ENCODE results near the gene ARMC9. TPM values are rescaled to one million over a fixed set of nuclear protein-coding genes. Genes with fewer than 3 reads are reported as not detected.

ARMC9 gene
- total RNA-seq, 1 donor from 2014 or later, result 4.2 TPM

GRCh38 chr2:231378026-231378722, 179.7 kb downstream of the ARMC9 start:
- peak in 1 of 2 donors; percentile 24 for DNase-seq (ENCODE audit: low read depth in 2 of 2)

- no peak for DNase-seq (ENCODE audit: low read depth in 2 of 2)
These were observed 181.1 kb downstream of the ARMC9 start for GRCh38 chr2:231379266-231380215.

GRCh38 chr2:231380307-231380706, 181.9 kb downstream of the ARMC9 start:
- DNase-seq (ENCODE audit: low read depth in 2 of 2), result no peak

- DNase-seq (ENCODE audit: low read depth in 2 of 2), result no peak
These were observed 182.8 kb downstream of the ARMC9 start for GRCh38 chr2:231380991-231381847.

- DNase-seq (ENCODE audit: low read depth in 2 of 2), result peak in 1 of 2 donors; percentile 33
These were observed 183.7 kb downstream of the ARMC9 start for GRCh38 chr2:231382116-231382515.

- DNase-seq (ENCODE audit: low read depth in 2 of 2), result no peak
These were observed 185.1 kb downstream of the ARMC9 start for GRCh38 chr2:231383416-231384108.

- no peak for DNase-seq (ENCODE audit: low read depth in 2 of 2)
These were observed 185.6 kb downstream of the ARMC9 start for GRCh38 chr2:231384109-231384435.

GRCh38 chr2:231384970-231385369, 186.5 kb downstream of the ARMC9 start:
- no peak for DNase-seq (ENCODE audit: low read depth in 2 of 2)

- no peak for DNase-seq (ENCODE audit: low read depth in 2 of 2)
These were observed 187.0 kb downstream of the ARMC9 start for GRCh38 chr2:231385429-231385828.

GRCh38 chr2:231386446-231386845, 188.0 kb downstream of the ARMC9 start:
- DNase-seq (ENCODE audit: low read depth in 2 of 2), result no peak

- DNase-seq (ENCODE audit: low read depth in 2 of 2), result peak; percentile 23 to 89
These were observed 189.7 kb downstream of the ARMC9 start for GRCh38 chr2:231387904-231388724.

- DNase-seq (ENCODE audit: low read depth in 2 of 2), result no peak
These were observed 190.4 kb downstream of the ARMC9 start for GRCh38 chr2:231388725-231389346.

- DNase-seq (ENCODE audit: low read depth in 2 of 2), result no peak
These were observed 192.2 kb downstream of the ARMC9 start for GRCh38 chr2:231390667-231391066.

- no peak for DNase-seq (ENCODE audit: low read depth in 2 of 2)
These were observed 193.6 kb downstream of the ARMC9 start for GRCh38 chr2:231391981-231392380.

GRCh38 chr2:231392431-231393148, 194.2 kb downstream of the ARMC9 start:
- no peak for DNase-seq (ENCODE audit: low read depth in 2 of 2)

GRCh38 chr2:231393149-231394131, 195.0 kb downstream of the ARMC9 start:
- DNase-seq (ENCODE audit: low read depth in 2 of 2), result peak; percentile 11 to 88

- peak in 1 of 2 donors; percentile 84 for DNase-seq (ENCODE audit: low read depth in 2 of 2)
These were observed 196.0 kb downstream of the ARMC9 start for GRCh38 chr2:231394211-231395141.

All from lung microvascular endothelial cell (primary cell).